GM21447 (cell line): Measurements from ENCODE around the gene HEATR5A.
A peak's percentile ranks its signal among the peaks of the same experiment; 100 is the strongest.

Experiments
- ATAC-seq: cut with Tn5 transposase; IDR thresholded peaks from one replicate; pipeline ENCODE4 v1.9.1; 2021; ENCODE audit not compliant: unreplicated experiment

Gene HEATR5A

GRCh38 chr14:31428011-31428410, 7.7 kb upstream of the HEATR5A start:
- no peak for ATAC-seq

GRCh38 chr14:31426663-31427062, 6.3 kb upstream of the HEATR5A start:
- no peak for ATAC-seq

- ATAC-seq, result no peak
Observed at GRCh38 chr14:31425905-31426304, 5.6 kb upstream of the HEATR5A start.

GRCh38 chr14:31421200-31421599, 850 bp upstream of the HEATR5A start:
- no peak for ATAC-seq

- ATAC-seq, result peak; percentile 18
Observed at GRCh38 chr14:31419967-31420318, 407 bp downstream of the HEATR5A start.

GRCh38 chr14:31419179-31419966, 977 bp downstream of the HEATR5A start:
- ATAC-seq, result no peak

GRCh38 chr14:31418440-31418839, 1.9 kb downstream of the HEATR5A start:
- no peak for ATAC-seq

- ATAC-seq, result no peak
Observed at GRCh38 chr14:31414190-31414833, 6.0 kb downstream of the HEATR5A start.

GRCh38 chr14:31411218-31411727, 9.1 kb downstream of the HEATR5A start:
- ATAC-seq, result no peak

GRCh38 chr14:31410048-31410650, 10.2 kb downstream of the HEATR5A start:
- ATAC-seq, result no peak

GRCh38 chr14:31408421-31408820, 11.9 kb downstream of the HEATR5A start:
- ATAC-seq, result no peak

- ATAC-seq, result no peak
Observed at GRCh38 chr14:31405599-31406232, 14.6 kb downstream of the HEATR5A start.

- no peak for ATAC-seq
Observed at GRCh38 chr14:31405106-31405505, 15.2 kb downstream of the HEATR5A start.

GRCh38 chr14:31403707-31404106, 16.6 kb downstream of the HEATR5A start:
- ATAC-seq, result no peak

- no peak for ATAC-seq
Observed at GRCh38 chr14:31402764-31403439, 17.4 kb downstream of the HEATR5A start.

GRCh38 chr14:31401369-31401932, 18.9 kb downstream of the HEATR5A start:
- ATAC-seq, result no peak

- ATAC-seq, result peak; percentile 66
Observed at GRCh38 chr14:31400031-31400638, 20.2 kb downstream of the HEATR5A start.

GRCh38 chr14:31395572-31396205, 24.7 kb downstream of the HEATR5A start:
- no peak for ATAC-seq

- ATAC-seq, result no peak
Observed at GRCh38 chr14:31395119-31395518, 25.2 kb downstream of the HEATR5A start.
